ENCODE results near the gene KAZN. TPM values are rescaled to one million over a fixed set of nuclear protein-coding genes. Genes with fewer than 3 reads are reported as not detected.

Gene KAZN
- total and polyA plus RNA-seq, 8 donors, result 11.1 to 37.5 (median 30.2) TPM

- ATAC-seq, result peak; percentile 77
- peak; percentile 44 to 53 for TF ChIP-seq CTCF (IDR thresholded peaks at IDR 0.05)
Measured at GRCh38 chr1:15152318-15153183, 554.1 kb downstream of the KAZN start.

GRCh38 chr1:15153184-15153841 lies 554.8 kb downstream of the KAZN start, which contains the start of gene TMEM51:
Gene TMEM51, plus strand, starts transcription at chr1:15153747. Its CDS starts 61,341 bp downstream, at chr1:15215088.
- Histone ChIP-seq H3K36me3 (no peaks in the 10 kb centered on the region), H3K9me3 (no peaks in the 10 kb centered on the region), H3K27ac (peak within 1 kb of the TSS; percentile 83 to 94), H3K4me1 (peaks cover 9 to 60% of the 10 kb centered on the region in 2 donors), H3K4me3 (peak within 1 kb of the TSS; percentile 80 to 82), H3K27me3 (peaks cover 0 to 46% of the 10 kb centered on the region in 2 donors)
- ATAC-seq (peak; percentile 86), DNase-seq (peak; percentile 86 to 92 (median 90))
- TF ChIP-seq CTCF (IDR thresholded peaks at IDR 0.05), result no peak
- intact Hi-C loops (cut with DNase I), result loop anchor here (5.0 to 10.0 kb wide), 2 partner anchors 111 to 119 kb away; no protein-coding TSS in a partner anchor

More at GRCh38 chr1:15152318-15153183, 554.1 kb downstream of the KAZN start:
- Histone ChIP-seq H3K27me3 (peaks cover 0 to 46% of the 10 kb centered on the region in 2 donors), H3K4me1 (peaks cover 9 to 52% of the 10 kb centered on the region in 2 donors), H3K27ac (peak overlapping the region; percentile 83 to 94), H3K4me3 (peak overlapping the region; percentile 80 to 82), H3K36me3 (no peaks in the 10 kb centered on the region), H3K9me3 (no peaks in the 10 kb centered on the region)
- intact Hi-C loops (cut with DNase I), result loop anchor here (5.0 to 10.0 kb wide), 2 partner anchors 112 to 120 kb away; no protein-coding TSS in a partner anchor
- DNase-seq, result peak; percentile 89 to 93 (median 92)

GRCh38 chr1:15153842-15154479 lies 555.5 kb downstream of the KAZN start:
- Histone ChIP-seq H3K36me3 (no peaks in the 10 kb centered on the region), H3K4me1 (peaks cover 10 to 66% of the 10 kb centered on the region in 2 donors), H3K27me3 (peaks cover 0 to 46% of the 10 kb centered on the region in 2 donors), H3K27ac (peak overlapping the region; percentile 83 to 94), H3K9me3 (no peaks in the 10 kb centered on the region), H3K4me3 (peak overlapping the region; percentile 80 to 82)
- peak; percentile 64 to 73 for TF ChIP-seq CTCF (IDR thresholded peaks at IDR 0.05)
- ATAC-seq (peak; percentile 49), DNase-seq (peak; percentile 65 to 86 (median 76))
- intact Hi-C loops (cut with DNase I), result loop anchor here (5.0 to 10.0 kb wide), 2 partner anchors 111 to 118 kb away; no protein-coding TSS in a partner anchor

GRCh38 chr1:15154480-15155036 lies 556.1 kb downstream of the KAZN start:
- ATAC-seq (no peak), DNase-seq (peak in 3 of 4 donors; percentile 50 to 71 (median 54))
- intact Hi-C loops (cut with DNase I), result loop anchor here (5.0 to 10.0 kb wide), 2 partner anchors 110 to 118 kb away; no protein-coding TSS in a partner anchor
- peak overlapping the region; percentile 83 to 94 for H3K27ac ChIP-seq
- H3K36me3 ChIP-seq, result no peaks in the 10 kb centered on the region
- peaks cover 0 to 46% of the 10 kb centered on the region in 2 donors for H3K27me3 ChIP-seq
- peak overlapping the region; percentile 80 to 82 for H3K4me3 ChIP-seq
- H3K4me1 ChIP-seq, result peaks cover 13 to 72% of the 10 kb centered on the region in 2 donors
- H3K9me3 ChIP-seq, result no peaks in the 10 kb centered on the region
- no peak for TF ChIP-seq CTCF (IDR thresholded peaks at IDR 0.05)

All from left lung (tissue), 10 donors.